ENCODE measurements around the gene RPL26. TPM values are rescaled to one million over a fixed set of nuclear protein-coding genes. Genes with fewer than 3 reads are reported as not detected.

RPL26 gene
- total RNA-seq = 939 TPM
- long read RNA-seq, transcript RPL26-214 (4 exons, 528 nt) = major isoform, 237 of 245 reads
- long read RNA-seq, partial matches to known transcripts = 4 of 245 reads
- long read RNA-seq, other reads (novel, unspliced or antisense) = 1 of 245 reads

GRCh38 chr17:8383143-8383822 is at the start of gene RPL26:
RPL26 (minus strand) TSS chr17:8383193; CDS start chr17:8382310, 883 bp downstream.
- ATAC-seq (ENCODE audit: poor library complexity) = peak; percentile 94
- intact Hi-C loops (cut with DNase I) = no loop called here
- DNase-seq = peak; percentile 97

GRCh38 chr17:8430966-8431365 is 48.0 kb upstream of the RPL26 start:
- ATAC-seq (ENCODE audit: poor library complexity) = peak; percentile 2
- intact Hi-C loops (cut with DNase I) = no loop called here

GRCh38 chr17:8426802-8427201 is 43.8 kb upstream of the RPL26 start:
- ATAC-seq (ENCODE audit: poor library complexity) (no peak), DNase-seq (no peak)
- intact Hi-C loops (cut with DNase I) = no loop called here

More at GRCh38 chr17:8430966-8431365, 48.0 kb upstream of the RPL26 start:
- DNase-seq = peak; percentile 78

- no peak for ATAC-seq (ENCODE audit: poor library complexity)
- intact Hi-C loops (cut with DNase I) = no loop called here
- no peak for DNase-seq
Observed at GRCh38 chr17:8426094-8426720, 43.2 kb upstream of the RPL26 start.

- intact Hi-C loops (cut with DNase I) = no loop called here
- no peak for ATAC-seq (ENCODE audit: poor library complexity)
- no peak for DNase-seq
Observed at GRCh38 chr17:8421571-8421970, 38.6 kb upstream of the RPL26 start.

- DNase-seq = peak; percentile 66
- intact Hi-C loops (cut with DNase I) = no loop called here
- peak; percentile 94 for ATAC-seq (ENCODE audit: poor library complexity)
Observed at GRCh38 chr17:8420041-8420934, 37.3 kb upstream of the RPL26 start.

- intact Hi-C loops (cut with DNase I) = loop anchor here (10.0 kb wide), 1 partner anchor 365 kb away; no protein-coding TSS in a partner anchor
- ATAC-seq (ENCODE audit: poor library complexity) = no peak
- DNase-seq = no peak
Observed at GRCh38 chr17:8419305-8419704, 36.3 kb upstream of the RPL26 start.

GRCh38 chr17:8418471-8418870 is 35.5 kb upstream of the RPL26 start:
- DNase-seq (no peak), ATAC-seq (ENCODE audit: poor library complexity) (no peak)
- intact Hi-C loops (cut with DNase I) = loop anchor here (10.0 kb wide), 1 partner anchor 366 kb away; no protein-coding TSS in a partner anchor

GRCh38 chr17:8417806-8418205 is 34.8 kb upstream of the RPL26 start:
- intact Hi-C loops (cut with DNase I) = loop anchor here (10.0 kb wide), 1 partner anchor 367 kb away; no protein-coding TSS in a partner anchor
- no peak for DNase-seq
- ATAC-seq (ENCODE audit: poor library complexity) = no peak

GRCh38 chr17:8413938-8414337 is 30.9 kb upstream of the RPL26 start:
- intact Hi-C loops (cut with DNase I) = loop anchor here (5.0 to 10.0 kb wide), 2 partner anchors 328 to 371 kb away; partner anchors contain the start of gene CCDC42
- DNase-seq = no peak
- no peak for ATAC-seq (ENCODE audit: poor library complexity)

- intact Hi-C loops (cut with DNase I) = loop anchor here (5.0 to 10.0 kb wide), 2 partner anchors 329 to 371 kb away; partner anchors contain the start of gene CCDC42
Observed at GRCh38 chr17:8413328-8413727, 30.3 kb upstream of the RPL26 start.

GRCh38 chr17:8412089-8412488 is 29.1 kb upstream of the RPL26 start:
- DNase-seq (no peak), ATAC-seq (ENCODE audit: poor library complexity) (no peak)
- intact Hi-C loops (cut with DNase I) = loop anchor here (5.0 to 10.0 kb wide), 2 partner anchors 330 to 373 kb away; partner anchors contain the start of gene CCDC42

More at GRCh38 chr17:8413328-8413727, 30.3 kb upstream of the RPL26 start:
- ATAC-seq (ENCODE audit: poor library complexity) (no peak), DNase-seq (no peak)

- no peak for ATAC-seq (ENCODE audit: poor library complexity)
- no peak for DNase-seq
- intact Hi-C loops (cut with DNase I) = loop anchor here (5.0 to 10.0 kb wide), 2 partner anchors 331 to 374 kb away; partner anchors contain the start of gene CCDC42
Observed at GRCh38 chr17:8410883-8411238, 27.9 kb upstream of the RPL26 start.

- peak; percentile 97 for ATAC-seq (ENCODE audit: poor library complexity)
- DNase-seq = peak; percentile 91
- intact Hi-C loops (cut with DNase I) = loop anchor here (5.0 to 10.0 kb wide), 2 partner anchors 332 to 375 kb away; partner anchors contain the start of gene CCDC42
Observed at GRCh38 chr17:8409966-8410882, 27.2 kb upstream of the RPL26 start.

GRCh38 chr17:8408371-8408770 is 25.4 kb upstream of the RPL26 start:
- ATAC-seq (ENCODE audit: poor library complexity) = no peak
- intact Hi-C loops (cut with DNase I) = no loop called here
- no peak for DNase-seq

- intact Hi-C loops (cut with DNase I) = no loop called here
- ATAC-seq (ENCODE audit: poor library complexity) (no peak), DNase-seq (no peak)
Observed at GRCh38 chr17:8406174-8406573, 23.2 kb upstream of the RPL26 start.

- ATAC-seq (ENCODE audit: poor library complexity) = no peak
- DNase-seq = no peak
- intact Hi-C loops (cut with DNase I) = no loop called here
Observed at GRCh38 chr17:8405499-8406016, 22.6 kb upstream of the RPL26 start.
